H9 (cell line): ENCODE data around the gene TNFRSF19. TPM values are rescaled to one million over a fixed set of nuclear protein-coding genes. Genes with fewer than 3 reads are reported as not detected.

Source experiments
- DNase-seq: peaks from one replicate; pipeline ENCODE4 v3.0.0-alpha.2; 2017
- H2AFZ ChIP-seq: one replicate; pipeline ENCODE4 v1.6.1; 2013; ENCODE audit warnings: mild to moderate bottlenecking, low read length, control low read depth, moderate library complexity
- H2AK5ac ChIP-seq: 2 replicates; pipeline ENCODE4 v1.6.1; 2013; ENCODE audit warnings: low read length, control low read depth, mixed read lengths; ENCODE audit not compliant: insufficient read length
- H2BK120ac ChIP-seq: one replicate; pipeline ENCODE4 v1.6.1; 2013; ENCODE audit warnings: low read depth, mild to moderate bottlenecking, low read length, control low read depth, inconsistent platforms; ENCODE audit not compliant: poor library complexity, severe bottlenecking
- H2BK12ac ChIP-seq: 2 replicates; pipeline ENCODE4 v1.6.1; 2013; ENCODE audit warnings: low read length, control low read depth, mixed read lengths, low read depth; ENCODE audit not compliant: insufficient read length
- H2BK15ac ChIP-seq: 2 replicates; pipeline ENCODE4 v1.6.1; 2013; ENCODE audit warnings: low read depth, low read length, control low read depth
- H2BK20ac ChIP-seq: one replicate; pipeline ENCODE4 v1.6.1; 2013; ENCODE audit warnings: low read depth, mild to moderate bottlenecking, low read length, control low read depth, inconsistent platforms; ENCODE audit not compliant: poor library complexity, severe bottlenecking
- H2BK5ac ChIP-seq: 2 replicates; pipeline ENCODE4 v1.6.1; 2013; ENCODE audit warnings: low read length, control low read depth, mixed read lengths; ENCODE audit not compliant: insufficient read length
- H3K14ac ChIP-seq: 2 replicates; pipeline ENCODE4 v1.6.1; 2013; ENCODE audit warnings: low read length, control low read depth; ENCODE audit not compliant: insufficient read depth
- H3K18ac ChIP-seq: 2 replicates; pipeline ENCODE4 v1.6.1; 2013; ENCODE audit warnings: low read depth, mild to moderate bottlenecking, mixed read lengths, low read length, control low read depth; ENCODE audit not compliant: insufficient read length
- H3K23ac ChIP-seq: 2 replicates; pipeline ENCODE4 v1.6.1; 2013; ENCODE audit warnings: low read length, control low read depth, mixed read lengths, low read depth; ENCODE audit not compliant: insufficient read length
- H3K23me2 ChIP-seq: 2 replicates; pipeline ENCODE4 v1.6.1; 2013; ENCODE audit warnings: low read depth, mild to moderate bottlenecking, mixed read lengths, low read length, control low read depth; ENCODE audit not compliant: insufficient read length, poor library complexity, severe bottlenecking
- H3K27ac ChIP-seq: 2 replicates; pipeline ENCODE4 v1.5.1; 2013; ENCODE audit warnings: low read length, control low read depth, mixed read lengths, low read depth; ENCODE audit not compliant: insufficient read length
- H3K27me3 ChIP-seq: 2 replicates; pipeline ENCODE4 v1.6.1; 2013; ENCODE audit warnings: low read length, control low read depth, inconsistent platforms; ENCODE audit not compliant: insufficient read depth
- H3K4ac ChIP-seq: 2 replicates; pipeline ENCODE4 v1.6.1; 2013; ENCODE audit warnings: low read depth, mild to moderate bottlenecking, control low read depth, inconsistent platforms, low read length, moderate library complexity
- H3K4me1 ChIP-seq: 2 replicates; pipeline ENCODE4 v1.6.1; 2013; ENCODE audit warnings: low read length, control low read depth, inconsistent platforms; ENCODE audit not compliant: insufficient read depth
- H3K4me2 ChIP-seq: 2 replicates; pipeline ENCODE4 v1.6.1; 2013; ENCODE audit warnings: low read length, control low read depth, mixed read lengths; ENCODE audit not compliant: insufficient read length, insufficient read depth
- H3K56ac ChIP-seq: 2 replicates; pipeline ENCODE4 v1.6.1; 2013; ENCODE audit warnings: low read depth, mild to moderate bottlenecking, mixed read lengths, low read length, control low read depth; ENCODE audit not compliant: insufficient read length
- H3K79me1 ChIP-seq: 2 replicates; pipeline ENCODE4 v1.6.1; 2013; ENCODE audit warnings: low read depth, mild to moderate bottlenecking, moderate library complexity, low read length, control low read depth, inconsistent platforms; ENCODE audit not compliant: insufficient read depth, poor library complexity, severe bottlenecking
- H3K79me2 ChIP-seq: 2 replicates; pipeline ENCODE4 v1.6.1; 2013; ENCODE audit warnings: low read length, control low read depth, inconsistent platforms; ENCODE audit not compliant: insufficient read depth
- H3K9ac ChIP-seq: 2 replicates; pipeline ENCODE4 v1.6.1; 2013; ENCODE audit warnings: low read length, control low read depth, mixed read lengths; ENCODE audit not compliant: insufficient read length; ENCODE audit errors: extremely low read depth
- H3K9me3 ChIP-seq: one replicate; pipeline ENCODE4 v1.6.1; 2013; ENCODE audit warnings: low read depth, low read length, inconsistent platforms; ENCODE audit not compliant: control insufficient read depth
- H3T11ph ChIP-seq: one replicate; pipeline ENCODE4 v1.6.1; 2013; ENCODE audit warnings: mild to moderate bottlenecking, low read length, control low read depth, inconsistent platforms
- H4K20me1 ChIP-seq: one replicate; pipeline ENCODE4 v1.6.1; 2013; ENCODE audit not compliant: control insufficient read depth, insufficient read length, insufficient read depth
- H4K5ac ChIP-seq: 2 replicates; pipeline ENCODE4 v1.6.1; 2013; ENCODE audit warnings: low read depth, mild to moderate bottlenecking, mixed read lengths, low read length, control low read depth; ENCODE audit not compliant: insufficient read length
- H4K8ac ChIP-seq: replicated peaks from 2 replicates; pipeline ENCODE4 v1.6.1; 2013; ENCODE audit warnings: low read length, control low read depth, mixed read lengths, low read depth; ENCODE audit not compliant: insufficient read length
- H4K91ac ChIP-seq: 2 replicates; pipeline ENCODE4 v1.6.1; 2013; ENCODE audit warnings: low read depth, mild to moderate bottlenecking, moderate library complexity, mixed read lengths, low read length, control low read depth; ENCODE audit not compliant: insufficient read length
- H3K27ac Mint-ChIP-seq, 3 experiments: 2 replicates in 2 of 3; 3 replicates in 1 of 3; pipeline ENCODE4 v1.8.0; 2020 to 2021; ENCODE audit warnings: mixed read lengths in 3 of 3, mild to moderate bottlenecking in 1 of 3, moderate library complexity in 1 of 3
- H3K27me3 Mint-ChIP-seq: 2 replicates; pipeline ENCODE4 v1.8.0; 2021; ENCODE audit warnings: low read depth, mild to moderate bottlenecking, moderate library complexity, mixed read lengths
- H3K36me3 Mint-ChIP-seq, 3 experiments: 2 replicates in 2 of 3; 3 replicates in 1 of 3; pipeline ENCODE4 v1.8.0; 2020 to 2021; ENCODE audit warnings: low read depth in 3 of 3, mixed read lengths in 3 of 3; ENCODE audit not compliant: insufficient read depth in 1 of 3
- H3K4me1 Mint-ChIP-seq, 2 experiments: 2 replicates each; pipeline ENCODE4 v1.8.0; 2020; ENCODE audit warnings: mixed read lengths in 2 of 2
- H3K4me3 Mint-ChIP-seq, 2 experiments: 2 replicates in 1 of 2; 3 replicates in 1 of 2; pipeline ENCODE4 v1.8.0; 2020 to 2021; ENCODE audit warnings: mild to moderate bottlenecking in 2 of 2, mixed read lengths in 2 of 2, moderate library complexity in 1 of 2
- H3K9me3 Mint-ChIP-seq, 2 experiments: 2 replicates in 1 of 2; 3 replicates in 1 of 2; pipeline ENCODE4 v1.8.0; 2020; ENCODE audit warnings: mild to moderate bottlenecking in 2 of 2, mixed read lengths in 2 of 2, moderate library complexity in 1 of 2
- WGBS: extraction: QIAGEN DNeasy Blood & Tissue Kit; methylation state at CpG from one replicate; pipeline ENCODE4 v1.1.7; 2013; ENCODE audit warnings: missing lambda C conversion rate, low lambda C conversion rate, mixed read lengths; ENCODE audit not compliant: insufficient read length; ENCODE audit errors: extremely low coverage; 5-methylcytosine and 5-hydroxymethylcytosine counted together
- total RNA-seq: library from RNA; stranded (reverse); gene quantifications from 2 replicates; pipeline ENCODE4 v1.2.1, GENCODE V29; 2021
- TF ChIP-seq, protein P1 (sequence below): fragments of 200-600 bp; sonication (generic); conservative IDR thresholded peaks from 3 replicates; pipeline ENCODE4 v1.8.0; 2021; ENCODE audit warnings: antibody characterized with exemption, mild to moderate bottlenecking

The TNFRSF19 gene
- total RNA-seq, 1 experiment from 2014 or later, result 2.7 TPM

DNA sequence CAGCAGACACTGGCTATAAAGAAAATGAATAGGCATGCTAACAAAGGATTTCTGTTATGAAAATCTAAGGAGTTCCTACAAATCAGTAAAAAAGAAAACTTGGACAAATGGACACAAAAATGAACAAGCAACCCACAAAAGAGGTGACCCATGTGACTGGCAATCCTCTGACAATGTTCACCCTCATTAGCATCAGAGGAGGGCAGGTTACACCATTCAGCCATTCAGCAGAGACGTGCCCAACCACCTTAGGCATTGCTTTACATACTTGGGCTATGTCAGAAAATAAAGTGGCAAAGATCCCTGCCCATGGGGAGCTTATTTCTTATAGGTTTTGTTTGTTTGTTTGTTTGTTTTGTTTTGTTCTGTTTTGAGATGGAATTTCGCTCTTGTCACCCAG is 46.0 kb downstream of the TNFRSF19 start:
- no peak overlapping the region for H4K5ac ChIP-seq
- no peak overlapping the region for H2BK12ac ChIP-seq
- no peak overlapping the region for H4K91ac ChIP-seq
- H3K4me1 ChIP-seq, result peaks cover 2% of the 10 kb centered on the region; the same call in 1 of the 2 replicates
- peaks cover 0 to 4% (median 0%) of the 10 kb centered on the region in 3 experiments; a peak in 3 of 7 replicates for H3K36me3 Mint-ChIP-seq
- no peaks in the 10 kb centered on the region for H3K23me2 ChIP-seq
- no peak overlapping the region for H2BK20ac ChIP-seq
- no peak overlapping the region for H2AK5ac ChIP-seq
- H3K23ac ChIP-seq, result no peak overlapping the region
- no peak overlapping the region for H3K4ac ChIP-seq
- no peaks in the 10 kb centered on the region for H4K20me1 ChIP-seq
- no peak overlapping the region for H3K4me3 Mint-ChIP-seq
- H3K27ac ChIP-seq, result no peak overlapping the region
- no peak overlapping the region for H3K27ac Mint-ChIP-seq
- H3K9me3 Mint-ChIP-seq, result no peaks in the 10 kb centered on the region
- DNase-seq, result no peak
- H3K4me1 Mint-ChIP-seq, result peaks cover 41 to 45% of the 10 kb centered on the region in 2 experiments
- no peak overlapping the region for H3K4me2 ChIP-seq
- H3K56ac ChIP-seq, result no peak overlapping the region
- no peak overlapping the region for H3T11ph ChIP-seq
- H3K79me2 ChIP-seq, result no peaks in the 10 kb centered on the region
- H3K18ac ChIP-seq, result no peak overlapping the region
- H3K27me3 Mint-ChIP-seq, result no peaks in the 10 kb centered on the region; the same call in 1 of the 2 replicates
- H3K9ac ChIP-seq, result no peak overlapping the region
- H4K8ac ChIP-seq, result no peak overlapping the region
- WGBS, result no CpG with 5 or more reads among the region's 2 CpGs
- H2AFZ ChIP-seq, result no peak overlapping the region
- no peak overlapping the region for H2BK15ac ChIP-seq
- H3K79me1 ChIP-seq, result no peaks in the 10 kb centered on the region
- no peak overlapping the region for H2BK120ac ChIP-seq
- no peaks in the 10 kb centered on the region for H3K9me3 ChIP-seq
- TF ChIP-seq, protein P1, sequence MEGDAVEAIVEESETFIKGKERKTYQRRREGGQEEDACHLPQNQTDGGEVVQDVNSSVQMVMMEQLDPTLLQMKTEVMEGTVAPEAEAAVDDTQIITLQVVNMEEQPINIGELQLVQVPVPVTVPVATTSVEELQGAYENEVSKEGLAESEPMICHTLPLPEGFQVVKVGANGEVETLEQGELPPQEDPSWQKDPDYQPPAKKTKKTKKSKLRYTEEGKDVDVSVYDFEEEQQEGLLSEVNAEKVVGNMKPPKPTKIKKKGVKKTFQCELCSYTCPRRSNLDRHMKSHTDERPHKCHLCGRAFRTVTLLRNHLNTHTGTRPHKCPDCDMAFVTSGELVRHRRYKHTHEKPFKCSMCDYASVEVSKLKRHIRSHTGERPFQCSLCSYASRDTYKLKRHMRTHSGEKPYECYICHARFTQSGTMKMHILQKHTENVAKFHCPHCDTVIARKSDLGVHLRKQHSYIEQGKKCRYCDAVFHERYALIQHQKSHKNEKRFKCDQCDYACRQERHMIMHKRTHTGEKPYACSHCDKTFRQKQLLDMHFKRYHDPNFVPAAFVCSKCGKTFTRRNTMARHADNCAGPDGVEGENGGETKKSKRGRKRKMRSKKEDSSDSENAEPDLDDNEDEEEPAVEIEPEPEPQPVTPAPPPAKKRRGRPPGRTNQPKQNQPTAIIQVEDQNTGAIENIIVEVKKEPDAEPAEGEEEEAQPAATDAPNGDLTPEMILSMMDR, result no peak
- H3K14ac ChIP-seq, result no peak overlapping the region
- no peak overlapping the region for H2BK5ac ChIP-seq
- no peaks in the 10 kb centered on the region for H3K27me3 ChIP-seq
